ENCODE measurements around the gene DNMT1. TPM values are rescaled to one million over a fixed set of nuclear protein-coding genes. Genes with fewer than 3 reads are reported as not detected.

The DNMT1 gene
- total RNA-seq, 2 experiments from 2014 or later: 314 to 331 TPM

DNA sequence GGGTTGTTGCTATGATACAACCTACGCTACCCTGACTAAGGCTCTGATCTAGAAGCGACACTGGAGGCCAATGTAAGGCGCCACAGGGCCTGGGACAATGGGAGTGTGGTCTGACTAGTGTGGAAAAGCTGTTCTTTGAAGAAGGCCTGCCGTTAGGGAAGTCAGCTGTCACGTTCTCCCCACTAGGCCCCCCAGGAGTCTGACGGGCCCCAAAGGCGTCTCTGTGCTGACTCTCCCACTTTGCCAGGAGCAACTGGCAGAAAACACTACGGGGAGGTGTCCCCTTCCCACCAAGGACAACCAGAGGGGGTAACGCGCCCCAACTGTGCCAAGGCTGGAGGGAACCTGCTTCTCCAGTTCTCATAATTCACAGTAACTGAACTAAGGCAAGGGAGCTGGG, 49.7 kb downstream of the DNMT1 start:
- Mint-ChIP-seq H3K9me3 (no peaks in the 10 kb centered on the region), H3K4me1 (peaks cover 37% of the 10 kb centered on the region), H3K27me3 (no peaks in the 10 kb centered on the region), H3K36me3 (ENCODE audit: low read depth) (peaks cover 79% of the 10 kb centered on the region), H3K4me3 (no peak overlapping the region), H3K27ac (peak overlapping the region; percentile 16)
- DNase-seq: no peak
- CTCF ChIA-PET: interaction anchor here (0.6 to 1.4 kb wide), 3 partner anchors 25 to 114 kb away, joined by 3 to 4 read pairs (median 4); no protein-coding TSS in a partner anchor
- POLR2A ChIA-PET: interaction anchor here (1.1 to 1.2 kb wide), 2 partner anchors 39 to 91 kb away, joined by 3 read pairs; partner anchors contain the start of gene PPAN

GRCh38 chr19:10144361-10144760, 50.4 kb downstream of the DNMT1 start:
- ChIA-PET POLR2A (interaction anchor here (1.0 to 2.2 kb wide), 5 partner anchors 16 to 114 kb away, joined by 3 to 9 read pairs (median 4); no protein-coding TSS in a partner anchor), CTCF (interaction anchor here (1.2 to 1.4 kb wide), 2 partner anchors 24 to 114 kb away, joined by 3 to 4 read pairs; no protein-coding TSS in a partner anchor)
- peak overlapping the region; percentile 97 for H3K27ac Mint-ChIP-seq

GRCh38 chr19:10143681-10144080, 51.1 kb downstream of the DNMT1 start:
- ChIA-PET CTCF (interaction anchor here (0.8 to 2.1 kb wide), 10 partner anchors 23 to 245 kb away, joined by 3 to 11 read pairs (median 5); partner anchors contain the start of gene ANGPTL6), POLR2A (interaction anchor here (0.7 to 2.2 kb wide), 15 partner anchors 11 to 356 kb away, joined by 3 to 14 read pairs (median 5); partner anchors contain the start of genes EIF3G and ICAM1)
- H3K27ac Mint-ChIP-seq: peak overlapping the region; percentile 97
- H3K27me3 Mint-ChIP-seq: no peaks in the 10 kb centered on the region
- H3K9me3 Mint-ChIP-seq: no peaks in the 10 kb centered on the region
- H3K4me3 Mint-ChIP-seq: peak overlapping the region; percentile 2
- H3K36me3 Mint-ChIP-seq (ENCODE audit: low read depth): peaks cover 77% of the 10 kb centered on the region
- peaks cover 37% of the 10 kb centered on the region for H3K4me1 Mint-ChIP-seq
- peak; percentile 22 for DNase-seq

More at GRCh38 chr19:10144361-10144760, 50.4 kb downstream of the DNMT1 start:
- peaks cover 37% of the 10 kb centered on the region for H3K4me1 Mint-ChIP-seq
- peaks cover 76% of the 10 kb centered on the region for H3K36me3 Mint-ChIP-seq (ENCODE audit: low read depth)
- H3K4me3 Mint-ChIP-seq: no peak overlapping the region
- H3K9me3 Mint-ChIP-seq: no peaks in the 10 kb centered on the region
- no peak for DNase-seq
- no peaks in the 10 kb centered on the region for H3K27me3 Mint-ChIP-seq

DNA sequence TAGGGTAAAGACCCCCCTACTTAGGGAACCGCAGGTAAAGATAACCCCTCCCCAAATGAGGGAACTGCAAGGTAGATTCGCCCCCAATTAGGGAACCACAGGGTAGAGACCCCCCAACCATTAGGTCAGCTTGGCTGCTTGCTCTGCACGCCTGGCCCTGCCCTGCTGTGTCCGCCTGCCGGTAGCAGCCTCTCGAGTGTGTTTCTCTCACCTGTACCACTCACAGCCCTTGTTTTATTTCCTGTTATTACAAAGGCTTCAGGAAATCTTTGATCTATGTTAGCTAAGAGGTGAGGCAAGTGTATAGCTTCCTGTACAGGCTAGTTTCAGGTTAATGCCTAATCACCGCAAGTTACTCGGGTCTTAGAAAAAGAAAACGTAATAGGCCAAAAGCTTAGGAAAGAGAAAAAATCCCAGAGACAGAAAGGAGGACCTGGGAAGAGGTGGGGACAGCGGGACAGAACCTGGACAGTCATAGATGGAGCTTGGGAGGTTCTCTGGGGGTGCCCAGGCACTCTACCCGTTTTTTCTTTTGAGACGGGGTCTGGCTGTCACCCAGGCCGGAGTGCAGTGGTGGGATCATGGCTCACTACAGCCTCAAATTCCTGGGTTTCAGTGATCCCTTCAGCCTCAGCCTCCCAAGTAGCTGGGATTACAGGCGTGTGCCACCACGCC, 51.9 kb downstream of the DNMT1 start:
- Mint-ChIP-seq H3K36me3 (ENCODE audit: low read depth) (peaks cover 79% of the 10 kb centered on the region), H3K9me3 (no peaks in the 10 kb centered on the region), H3K4me3 (peak overlapping the region; percentile 59), H3K27me3 (no peaks in the 10 kb centered on the region), H3K27ac (peak overlapping the region; percentile 97), H3K4me1 (peaks cover 37% of the 10 kb centered on the region)
- POLR2A ChIA-PET: interaction anchor here (0.7 to 2.2 kb wide), 16 partner anchors 10 to 356 kb away, joined by 3 to 14 read pairs (median 4); partner anchors contain the start of genes EIF3G, ICAM1 and P2RY11
- DNase-seq: peak; percentile 50
- CTCF ChIA-PET: interaction anchor here (0.7 to 2.1 kb wide), 13 partner anchors 19 to 246 kb away, joined by 3 to 11 read pairs (median 5); partner anchors contain the start of gene ANGPTL6

DNA sequence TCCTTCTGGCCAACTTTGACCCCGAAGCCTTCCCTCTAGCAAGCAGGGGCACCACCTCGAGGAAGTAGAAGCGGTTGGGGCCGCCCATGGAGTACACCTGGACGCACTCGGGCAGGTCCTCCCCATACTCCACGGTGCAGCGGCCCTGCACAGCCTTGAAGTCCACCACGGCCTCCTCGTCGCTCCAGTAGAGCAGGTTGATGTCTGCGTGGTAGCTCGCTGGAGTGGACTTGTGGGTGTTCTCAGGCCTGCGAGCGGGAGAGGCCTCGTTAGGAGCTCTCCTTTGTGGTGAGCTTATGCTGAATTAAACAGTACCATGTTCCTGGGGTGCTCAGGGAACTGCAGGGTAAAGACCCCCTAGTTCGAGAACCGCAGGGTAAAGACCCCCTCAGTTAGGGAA, 52.8 kb downstream of the DNMT1 start:
- no peak for DNase-seq
- ChIA-PET CTCF (interaction anchor here (1.1 to 2.1 kb wide), 2 partner anchors 50 to 108 kb away, joined by 3 to 11 read pairs; no protein-coding TSS in a partner anchor), POLR2A (interaction anchor here (1.1 to 2.2 kb wide), 5 partner anchors 9 to 57 kb away, joined by 4 to 14 read pairs (median 8); no protein-coding TSS in a partner anchor)
- Mint-ChIP-seq H3K27me3 (no peaks in the 10 kb centered on the region), H3K36me3 (ENCODE audit: low read depth) (peaks cover 81% of the 10 kb centered on the region), H3K9me3 (no peaks in the 10 kb centered on the region), H3K27ac (peak overlapping the region; percentile 97), H3K4me3 (no peak overlapping the region), H3K4me1 (peaks cover 37% of the 10 kb centered on the region)

DNA sequence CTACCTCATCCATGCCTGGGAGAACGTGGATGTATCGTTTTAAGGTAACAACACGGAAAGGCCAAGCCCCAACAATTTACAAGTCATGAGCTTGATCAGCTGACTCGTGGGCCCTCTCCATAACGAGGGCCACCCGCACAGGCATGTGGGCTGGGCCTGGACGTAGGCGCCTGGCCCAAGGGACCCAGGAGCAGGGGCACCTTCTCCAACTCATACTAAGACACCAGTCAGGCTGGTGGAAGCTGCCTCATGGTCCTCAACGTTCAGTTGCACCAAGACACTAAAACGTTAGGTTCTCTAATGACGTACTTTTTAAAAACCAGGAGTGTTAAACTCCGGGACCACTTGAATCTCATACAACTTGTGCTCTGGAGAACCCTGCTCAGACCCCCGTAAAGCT, 53.3 kb downstream of the DNMT1 start:
- POLR2A ChIA-PET: interaction anchor here (0.8 to 2.1 kb wide), 2 partner anchors 24 to 52 kb away, joined by 3 to 7 read pairs; no protein-coding TSS in a partner anchor

DNA sequence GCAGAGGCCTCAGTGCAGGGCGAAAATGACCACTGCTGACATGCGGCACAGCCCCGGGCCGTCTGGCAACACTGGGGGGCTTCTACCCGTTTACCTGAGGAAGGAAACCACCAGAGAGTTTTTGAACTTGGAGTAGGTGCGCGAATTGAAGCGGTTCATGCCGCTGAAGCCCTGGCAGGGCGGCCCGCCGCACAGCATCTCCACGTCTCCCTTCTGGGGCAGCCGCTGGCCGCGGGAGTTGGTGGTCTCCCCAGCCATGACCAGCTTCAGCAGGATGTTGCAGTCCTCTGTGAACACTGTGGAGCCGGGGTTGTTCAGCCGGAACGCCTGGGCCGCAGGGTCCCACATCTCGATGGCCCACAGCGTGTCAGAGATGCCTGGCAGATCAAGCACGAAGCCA, 54.8 kb downstream of the DNMT1 start:
- H3K36me3 Mint-ChIP-seq (ENCODE audit: low read depth): peaks cover 70% of the 10 kb centered on the region
- peaks cover 24% of the 10 kb centered on the region for H3K4me1 Mint-ChIP-seq
- POLR2A ChIA-PET: no interaction called here
- H3K4me3 Mint-ChIP-seq: no peak overlapping the region
- no peaks in the 10 kb centered on the region for H3K9me3 Mint-ChIP-seq
- no peaks in the 10 kb centered on the region for H3K27me3 Mint-ChIP-seq
- CTCF ChIA-PET: interaction anchor here (1.1 kb wide), 1 partner anchor 248 kb away, joined by 3 read pairs; no protein-coding TSS in a partner anchor
- no peak for DNase-seq
- H3K27ac Mint-ChIP-seq: no peak overlapping the region

More for the DNA sequence above, 53.3 kb downstream of the DNMT1 start:
- Mint-ChIP-seq H3K27me3 (no peaks in the 10 kb centered on the region), H3K4me1 (peaks cover 36% of the 10 kb centered on the region), H3K4me3 (no peak overlapping the region), H3K36me3 (ENCODE audit: low read depth) (peaks cover 81% of the 10 kb centered on the region), H3K27ac (peak overlapping the region; percentile 49), H3K9me3 (no peaks in the 10 kb centered on the region)
- DNase-seq: no peak
- CTCF ChIA-PET: no interaction called here

- H3K36me3 Mint-ChIP-seq (ENCODE audit: low read depth): peaks cover 68% of the 10 kb centered on the region
Observed at GRCh38 chr19:10138879-10139795, 55.6 kb downstream of the DNMT1 start.

DNA sequence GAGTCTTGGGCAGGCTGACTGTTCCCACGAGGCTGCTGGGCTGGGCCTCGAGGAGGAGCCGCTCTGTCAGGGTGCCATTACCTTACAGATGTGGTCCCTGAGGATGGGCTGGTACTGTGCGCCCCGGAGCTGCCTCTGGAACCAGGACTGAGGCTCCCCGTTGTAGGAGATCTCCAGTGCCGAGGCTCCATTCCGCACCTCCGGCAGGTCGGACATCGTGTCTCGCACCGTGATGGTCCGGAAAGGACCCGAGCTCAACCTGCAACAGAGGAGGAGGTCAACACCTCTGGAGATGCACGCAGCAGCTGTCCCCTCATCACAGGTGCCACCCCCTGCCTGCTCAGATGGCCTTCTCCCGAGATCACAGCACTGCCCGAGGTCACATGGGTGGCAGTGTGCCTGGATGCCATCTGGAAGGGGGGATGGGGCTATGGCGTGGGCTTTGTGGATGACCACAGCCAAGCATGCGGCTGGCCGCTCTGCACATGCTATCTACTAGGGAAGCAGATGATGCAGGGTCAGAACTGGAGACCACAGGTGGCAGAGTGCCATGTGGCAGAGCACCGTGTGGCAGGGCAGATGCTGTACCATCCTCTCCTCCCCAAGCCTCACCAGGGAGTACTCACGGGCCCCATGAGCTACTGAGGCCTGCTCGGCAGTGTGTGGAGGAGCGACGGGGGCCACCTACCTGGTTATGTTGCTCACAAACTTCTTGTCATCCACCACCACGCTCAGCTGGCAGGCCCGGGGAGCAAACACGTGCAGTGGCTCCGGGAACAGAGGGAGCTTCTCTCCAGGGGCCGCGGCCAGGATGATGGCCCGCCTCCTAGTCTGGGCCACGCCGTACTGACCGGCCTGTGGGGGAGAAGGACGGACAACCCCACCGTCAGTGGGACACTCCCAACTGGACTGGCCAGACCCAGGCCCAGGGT, 56.7 kb downstream of the DNMT1 start:
- H3K36me3 Mint-ChIP-seq (ENCODE audit: low read depth): peaks cover 66% of the 10 kb centered on the region

More at GRCh38 chr19:10138879-10139795, 55.6 kb downstream of the DNMT1 start:
- Mint-ChIP-seq H3K4me1 (peaks cover 16% of the 10 kb centered on the region), H3K27me3 (no peaks in the 10 kb centered on the region), H3K9me3 (no peaks in the 10 kb centered on the region), H3K4me3 (no peak overlapping the region), H3K27ac (no peak overlapping the region)
- CTCF ChIA-PET: interaction anchor here (0.6 to 1.1 kb wide), 3 partner anchors 20 to 249 kb away, joined by 3 to 4 read pairs (median 3); no protein-coding TSS in a partner anchor
- DNase-seq: no peak
- POLR2A ChIA-PET: interaction anchor here (1.0 kb wide), 1 partner anchor 16 kb away, joined by 3 read pairs; no protein-coding TSS in a partner anchor

DNA sequence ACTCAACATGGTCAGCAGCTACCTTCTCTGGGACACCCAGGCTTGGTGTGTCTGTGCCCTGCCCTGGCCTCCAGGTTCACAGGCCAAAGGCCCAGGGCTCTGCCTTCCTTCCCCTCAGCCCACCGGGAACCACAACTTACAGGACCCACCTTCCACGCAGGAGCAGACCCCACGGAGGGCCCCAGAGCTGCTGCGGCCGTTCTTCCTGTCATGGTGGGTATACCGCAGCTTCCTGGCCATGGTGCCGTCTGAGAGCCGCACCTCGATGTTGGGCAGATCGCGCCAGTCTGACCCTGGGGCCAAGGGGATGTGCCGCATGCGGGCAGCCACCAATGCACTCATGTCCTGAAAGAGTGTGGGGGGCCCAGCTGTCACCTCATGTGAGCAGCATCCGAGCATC, 57.8 kb downstream of the DNMT1 start:
- ChIA-PET CTCF (interaction anchor here (0.6 to 0.8 kb wide), 3 partner anchors 10 to 113 kb away, joined by 3 to 5 read pairs (median 3); no protein-coding TSS in a partner anchor), POLR2A (interaction anchor here (1.5 to 1.7 kb wide), 2 partner anchors 13 to 16 kb away, joined by 3 to 4 read pairs; no protein-coding TSS in a partner anchor)
- Mint-ChIP-seq H3K27me3 (no peaks in the 10 kb centered on the region), H3K4me3 (no peak overlapping the region), H3K27ac (no peak overlapping the region), H3K36me3 (ENCODE audit: low read depth) (peaks cover 62% of the 10 kb centered on the region), H3K9me3 (no peaks in the 10 kb centered on the region), H3K4me1 (peaks cover 1% of the 10 kb centered on the region)
- no peak for DNase-seq

More for the DNA sequence above, 56.7 kb downstream of the DNMT1 start:
- H3K4me1 Mint-ChIP-seq: peaks cover 7% of the 10 kb centered on the region
- H3K4me3 Mint-ChIP-seq: no peak overlapping the region
- no peaks in the 10 kb centered on the region for H3K9me3 Mint-ChIP-seq
- DNase-seq: no peak
- POLR2A ChIA-PET: interaction anchor here (1.0 to 1.7 kb wide), 2 partner anchors 15 to 17 kb away, joined by 3 to 4 read pairs; no protein-coding TSS in a partner anchor
- no peak overlapping the region for H3K27ac Mint-ChIP-seq
- CTCF ChIA-PET: interaction anchor here (1.0 kb wide), 1 partner anchor 19 kb away, joined by 3 read pairs; no protein-coding TSS in a partner anchor
- H3K27me3 Mint-ChIP-seq: no peaks in the 10 kb centered on the region

Data from activated CD4-positive, alpha-beta memory T cell treated with anti-CD3 and anti-CD28 coated beads, Interleukin-2, amount 10 ng/mL, durations not matched to agents 7 days and 5 days (primary cell).